ENCODE data around the gene HMGCS2.

DNA sequence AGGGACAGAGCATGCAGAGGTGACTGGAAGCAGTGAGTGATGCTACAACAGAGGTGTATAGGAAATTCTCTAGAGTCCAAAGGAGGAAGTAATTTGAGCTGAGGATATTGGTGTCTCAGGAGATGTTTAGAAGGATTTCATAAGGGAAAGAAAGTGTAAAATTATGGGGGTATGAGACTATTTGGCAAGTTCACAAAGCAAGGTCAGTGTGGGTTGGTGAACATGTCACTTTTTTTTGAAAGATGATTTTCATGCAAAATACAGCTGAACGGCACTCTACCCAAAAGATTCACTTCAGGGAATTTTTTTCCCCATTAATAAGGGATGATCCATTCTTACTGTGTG lies 24.1 kb downstream of the HMGCS2 start:
- TF ChIP-seq POLR2A (IDR thresholded peaks at IDR 0.05; ENCODE audit: low read depth), result no peak
- TF ChIP-seq, protein P1, sequence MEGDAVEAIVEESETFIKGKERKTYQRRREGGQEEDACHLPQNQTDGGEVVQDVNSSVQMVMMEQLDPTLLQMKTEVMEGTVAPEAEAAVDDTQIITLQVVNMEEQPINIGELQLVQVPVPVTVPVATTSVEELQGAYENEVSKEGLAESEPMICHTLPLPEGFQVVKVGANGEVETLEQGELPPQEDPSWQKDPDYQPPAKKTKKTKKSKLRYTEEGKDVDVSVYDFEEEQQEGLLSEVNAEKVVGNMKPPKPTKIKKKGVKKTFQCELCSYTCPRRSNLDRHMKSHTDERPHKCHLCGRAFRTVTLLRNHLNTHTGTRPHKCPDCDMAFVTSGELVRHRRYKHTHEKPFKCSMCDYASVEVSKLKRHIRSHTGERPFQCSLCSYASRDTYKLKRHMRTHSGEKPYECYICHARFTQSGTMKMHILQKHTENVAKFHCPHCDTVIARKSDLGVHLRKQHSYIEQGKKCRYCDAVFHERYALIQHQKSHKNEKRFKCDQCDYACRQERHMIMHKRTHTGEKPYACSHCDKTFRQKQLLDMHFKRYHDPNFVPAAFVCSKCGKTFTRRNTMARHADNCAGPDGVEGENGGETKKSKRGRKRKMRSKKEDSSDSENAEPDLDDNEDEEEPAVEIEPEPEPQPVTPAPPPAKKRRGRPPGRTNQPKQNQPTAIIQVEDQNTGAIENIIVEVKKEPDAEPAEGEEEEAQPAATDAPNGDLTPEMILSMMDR (IDR thresholded peaks at IDR 0.05), result no peak
- TF ChIP-seq POLR2AphosphoS5 (IDR thresholded peaks at IDR 0.05), result no peak
- TF ChIP-seq EP300 (IDR thresholded peaks at IDR 0.05), result no peak
